ENCODE measurements around the gene TP53RK.

Gene TP53RK

DNA sequence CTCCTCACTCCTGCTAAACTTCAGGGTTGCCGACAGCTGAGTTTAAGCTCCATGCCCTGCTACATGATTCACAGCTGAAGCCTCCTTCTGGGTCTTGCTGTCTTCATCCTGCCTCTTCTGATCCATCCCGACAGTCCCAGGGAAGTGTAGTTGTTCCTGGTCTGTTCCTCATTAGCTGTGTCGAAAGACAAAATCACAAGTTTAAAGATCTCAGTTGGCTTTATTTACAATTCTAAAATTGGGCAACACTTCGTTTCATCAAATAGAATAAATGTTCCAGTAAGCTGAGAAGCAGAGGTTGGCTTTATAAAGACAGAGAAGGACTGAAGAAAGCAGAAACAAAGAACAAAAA, 16.1 kb upstream of the TP53RK start:
- no peak for DNase-seq

DNA sequence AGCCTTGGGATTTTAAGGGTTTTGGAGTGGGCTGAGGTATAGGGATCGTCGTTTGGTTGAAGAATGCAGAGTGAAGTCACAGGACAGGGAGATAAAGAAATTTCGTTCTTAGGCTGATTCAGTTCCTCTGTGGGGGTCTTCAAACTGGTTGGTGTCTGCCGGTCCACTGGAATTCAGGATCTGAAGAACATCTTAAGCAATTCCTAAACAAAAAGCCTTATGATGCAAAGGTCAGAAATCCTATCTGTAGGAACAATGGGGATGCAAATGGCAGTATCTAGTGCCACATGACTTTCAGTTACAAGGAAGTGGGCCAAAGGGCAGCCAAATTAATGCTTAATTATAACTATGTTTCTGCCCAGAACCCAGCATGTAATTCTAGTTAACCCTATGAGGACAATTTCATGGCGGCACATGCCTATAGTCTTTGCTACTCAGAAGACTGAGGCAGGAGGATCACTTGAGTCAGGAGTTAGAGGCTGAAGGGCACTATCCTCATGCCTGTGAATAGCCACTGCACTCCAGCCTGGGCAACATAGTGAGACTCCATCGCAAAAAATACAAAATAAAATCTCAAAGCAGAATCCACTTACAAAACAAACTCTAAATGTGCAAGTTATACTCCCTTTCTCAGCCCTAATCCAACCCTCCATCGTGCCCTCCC, 15.6 kb upstream of the TP53RK start:
- DNase-seq, result no peak

DNA sequence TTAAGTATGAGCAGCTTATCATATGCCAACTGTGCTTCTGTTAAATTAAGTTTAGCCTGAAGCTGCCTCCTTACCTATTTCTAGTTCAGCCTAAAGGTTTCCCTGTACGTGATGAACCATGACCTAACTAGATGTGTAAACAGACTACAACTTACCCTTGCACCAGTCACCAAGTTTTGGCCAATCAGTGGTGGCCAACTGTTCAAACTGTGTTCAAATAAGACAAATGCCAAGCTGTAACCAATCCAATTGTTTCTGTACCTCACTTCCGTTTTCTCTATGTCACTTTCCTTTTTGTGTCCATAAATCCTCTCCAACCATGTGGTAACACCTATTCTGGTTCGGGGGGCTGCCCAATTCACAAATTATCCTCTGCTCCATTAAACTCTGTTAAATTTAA, 14.2 kb upstream of the TP53RK start:
- no peak for DNase-seq

DNA sequence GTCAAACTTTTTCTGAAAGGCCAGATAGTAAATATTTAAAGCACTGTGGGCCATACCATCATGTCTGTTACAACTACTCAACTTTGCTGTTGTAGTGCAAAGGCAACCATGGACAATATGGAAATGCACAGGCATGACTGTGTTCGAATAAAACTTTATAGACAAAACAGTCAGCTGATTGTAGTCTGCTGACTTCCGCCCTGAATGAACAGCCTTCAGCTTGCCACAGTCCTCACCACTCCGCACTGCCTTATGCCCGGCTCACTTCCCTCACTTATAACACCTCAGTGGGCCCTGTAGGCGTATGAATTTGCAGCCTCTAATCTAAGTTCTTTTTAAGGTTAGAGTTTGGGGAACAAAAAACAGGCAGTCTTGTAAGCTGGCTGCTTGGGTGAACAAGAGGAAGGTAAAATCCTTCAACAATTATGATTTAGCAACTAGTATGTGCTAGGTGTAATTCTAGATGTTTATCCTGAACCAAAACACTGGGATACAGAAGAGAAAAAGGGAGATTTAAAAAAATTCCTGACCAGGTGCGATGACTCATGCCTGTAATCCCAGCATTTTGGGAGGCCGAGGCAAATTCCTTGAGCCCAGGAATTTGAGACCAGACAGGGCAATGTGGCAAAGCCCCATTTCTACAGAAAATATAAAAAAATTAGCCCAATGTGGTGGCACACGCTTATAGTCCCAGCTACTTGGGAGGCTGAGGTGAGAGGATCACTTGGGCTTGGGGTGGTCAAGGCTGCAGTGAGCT, 13.4 kb upstream of the TP53RK start:
- DNase-seq, result no peak

DNA sequence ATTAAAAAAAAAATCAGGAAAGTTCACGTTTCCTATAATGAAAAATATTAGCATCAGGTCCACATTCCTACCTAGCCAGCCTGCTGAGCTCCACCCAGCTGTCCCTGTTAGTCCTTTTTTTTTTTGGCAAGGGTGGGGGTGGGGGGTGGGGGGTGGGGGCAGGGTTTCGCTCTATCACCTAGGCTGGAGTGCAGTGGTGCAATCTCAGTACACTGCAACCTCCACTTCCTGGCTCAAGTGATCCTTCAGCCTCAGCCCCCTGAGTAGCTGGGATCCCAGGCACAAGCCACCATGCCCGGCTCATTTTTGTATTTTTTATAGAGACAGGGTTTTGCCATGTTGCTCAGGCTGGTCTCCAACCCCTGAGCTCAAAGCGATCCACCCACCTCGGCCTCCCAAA, 12.7 kb upstream of the TP53RK start:
- DNase-seq, result no peak

DNA sequence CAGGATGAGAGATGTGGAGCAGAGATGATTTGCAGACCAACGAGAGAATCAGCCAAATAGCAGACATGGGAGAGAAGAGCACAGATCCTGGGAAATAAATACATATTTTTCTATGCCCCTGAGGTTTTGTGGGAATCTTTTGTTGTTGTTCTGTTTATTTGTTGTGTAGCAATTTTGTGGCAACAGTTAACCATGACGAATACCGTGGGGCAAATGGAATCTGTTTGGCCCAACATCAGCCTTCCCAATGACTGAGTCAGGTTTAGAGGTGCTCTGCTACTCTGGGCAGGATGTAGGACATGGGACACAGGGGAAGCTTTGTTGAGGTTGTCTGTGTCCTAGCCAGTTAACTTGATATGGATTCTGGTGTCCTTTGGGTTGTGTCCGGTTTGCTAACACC, 12.3 kb upstream of the TP53RK start:
- no peak for DNase-seq

DNA sequence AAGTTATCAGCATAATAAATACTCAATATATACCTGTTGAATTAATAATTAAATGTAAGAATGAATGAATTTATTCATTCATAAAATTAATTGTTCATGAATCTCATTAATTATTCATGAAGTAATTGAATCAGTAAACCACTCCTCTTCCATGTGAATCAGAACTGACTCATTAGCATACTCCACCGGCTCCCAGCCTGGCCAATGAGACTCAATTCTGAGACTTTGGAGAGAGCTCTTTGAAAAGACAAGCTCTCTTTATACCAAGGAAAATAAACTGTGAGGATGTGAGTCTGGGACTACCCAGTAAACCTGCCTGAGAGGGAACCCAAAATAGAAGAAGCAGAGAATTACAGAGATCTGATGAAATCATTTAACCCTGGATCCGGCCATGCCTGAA, 11.8 kb upstream of the TP53RK start:
- no peak for DNase-seq

DNA sequence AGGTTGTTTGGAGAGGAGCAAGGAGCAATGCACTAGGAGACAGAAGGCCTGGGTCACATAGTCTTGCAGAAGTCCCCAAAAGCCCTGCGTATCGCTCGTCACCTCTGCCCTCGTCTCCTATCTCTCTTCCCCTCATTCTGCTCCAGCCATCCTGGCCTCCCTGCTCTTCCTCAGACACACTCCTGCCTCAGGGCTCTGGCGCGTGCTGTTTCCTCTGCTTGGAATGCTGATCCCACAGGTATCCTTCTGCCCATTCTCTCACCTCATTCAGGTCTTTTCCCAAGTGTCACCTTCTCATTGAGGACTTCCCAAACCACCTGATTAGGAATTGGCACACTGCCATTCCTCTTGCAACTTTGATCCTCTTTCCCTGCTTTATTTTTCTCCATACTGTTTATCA, 11.2 kb upstream of the TP53RK start:
- no peak for DNase-seq

DNA sequence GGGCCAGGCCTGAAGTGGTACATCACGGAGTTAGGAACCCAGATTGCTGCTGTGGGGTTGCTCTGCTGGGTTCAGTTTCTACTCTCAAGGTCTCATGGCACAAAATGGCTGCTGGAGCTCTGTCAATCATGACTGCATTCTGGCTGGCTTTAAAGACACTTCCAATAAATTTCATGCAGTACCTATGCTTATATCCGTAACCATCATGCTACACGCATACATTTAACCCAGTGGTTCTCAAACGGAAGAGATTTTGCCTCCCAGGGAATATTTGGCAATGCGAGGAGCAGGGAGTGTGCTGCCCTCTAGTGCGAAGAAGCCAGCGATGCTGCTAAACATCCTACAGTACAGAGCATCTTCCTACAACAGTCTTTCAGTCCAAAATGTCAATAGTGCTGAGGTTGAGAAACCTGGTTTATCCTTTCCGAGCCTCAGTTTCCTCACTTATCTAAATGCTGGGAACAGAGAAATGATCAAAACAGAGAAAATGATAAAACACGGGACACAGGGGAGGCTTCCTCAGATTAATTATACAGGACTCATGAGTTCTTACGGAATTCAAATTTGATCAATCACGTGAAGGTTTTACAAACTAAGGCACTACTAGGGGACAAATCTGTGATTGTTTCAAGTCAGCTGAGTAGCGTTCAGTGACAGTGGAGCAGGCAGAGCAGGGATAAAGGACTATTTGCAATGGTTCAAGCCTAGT, 10.6 kb upstream of the TP53RK start:
- no peak for DNase-seq

DNA sequence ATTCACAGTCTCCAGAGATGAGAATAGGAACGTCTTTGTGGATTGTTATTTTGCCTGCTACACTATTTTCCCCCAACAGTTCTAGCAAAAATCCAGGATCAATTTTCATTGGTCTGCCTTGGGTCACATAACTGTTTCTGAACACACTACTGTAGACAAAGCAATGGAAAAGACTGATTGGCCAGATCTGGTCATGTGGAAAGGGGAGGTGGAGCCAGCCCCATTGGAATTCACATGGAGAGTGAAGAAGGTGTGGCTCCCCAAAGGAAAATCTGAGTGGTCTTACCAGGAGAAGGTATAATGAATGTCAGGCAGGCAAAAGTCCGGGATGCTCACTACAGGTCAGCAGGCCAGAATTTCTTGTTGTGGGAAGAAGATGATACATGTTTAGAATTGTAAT, 9.5 kb upstream of the TP53RK start:
- DNase-seq, result no peak

DNA sequence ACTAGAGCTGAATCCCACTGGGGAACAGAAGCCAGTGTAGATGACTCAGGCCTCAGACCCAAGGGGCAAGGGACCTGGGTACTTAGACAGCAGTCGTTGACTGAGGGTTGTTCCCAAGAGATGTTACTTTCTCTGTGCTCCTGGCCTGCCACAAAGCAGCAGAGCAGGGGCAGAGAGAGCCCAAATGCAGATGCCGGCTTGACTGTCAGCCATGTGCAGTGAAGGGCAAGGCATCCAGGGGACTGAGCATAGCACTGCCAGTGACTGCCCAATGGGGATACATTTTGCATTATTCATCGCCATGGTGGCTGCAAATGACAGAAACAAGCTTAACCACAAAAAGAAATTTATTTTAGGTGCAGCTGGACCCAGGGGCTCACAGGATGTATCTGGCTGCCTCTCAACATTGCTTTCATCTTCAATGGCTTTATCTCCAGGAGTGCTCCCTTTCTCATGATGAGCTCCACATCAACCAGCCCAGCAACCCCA, 7.6 kb upstream of the TP53RK start:
- no peak for DNase-seq

DNA sequence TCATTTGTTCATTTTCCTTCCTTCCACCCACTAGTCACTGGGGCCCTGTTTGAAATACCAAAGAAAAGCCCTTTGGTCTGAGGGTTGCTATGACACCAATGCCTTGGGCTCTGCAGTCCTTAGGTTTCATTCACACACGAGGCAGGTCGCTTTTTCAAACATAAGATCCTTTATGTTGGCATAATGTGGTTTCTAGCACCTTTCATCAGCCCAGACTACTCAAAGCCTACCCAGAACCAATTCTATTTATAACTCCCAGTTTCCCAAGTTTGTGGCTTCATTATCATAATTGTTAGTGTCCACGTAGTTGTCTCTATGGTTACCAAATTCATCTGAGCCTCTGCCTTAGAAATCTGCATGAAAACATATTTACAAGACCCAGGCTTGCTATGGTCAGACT, 6.6 kb upstream of the TP53RK start:
- no peak for DNase-seq

DNA sequence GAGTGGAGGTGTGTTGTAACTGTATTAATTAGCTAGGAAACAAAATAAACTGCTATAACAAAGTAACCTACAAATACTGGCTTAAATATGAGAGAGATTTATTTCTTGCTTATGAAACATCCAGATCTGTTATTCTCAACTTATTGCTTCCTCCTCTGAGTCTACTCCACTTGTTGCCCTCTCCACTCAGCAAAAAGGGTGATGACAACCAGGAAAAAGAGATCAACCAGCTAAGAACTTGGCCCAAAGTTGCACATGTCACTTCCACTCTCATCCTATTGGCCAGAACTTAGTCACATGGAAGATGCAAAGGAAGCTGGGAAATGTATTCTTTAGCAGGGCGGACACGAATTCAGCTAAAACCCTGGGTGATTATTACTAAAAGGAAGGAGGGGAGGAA, 5.2 kb upstream of the TP53RK start:
- no peak for DNase-seq

DNA sequence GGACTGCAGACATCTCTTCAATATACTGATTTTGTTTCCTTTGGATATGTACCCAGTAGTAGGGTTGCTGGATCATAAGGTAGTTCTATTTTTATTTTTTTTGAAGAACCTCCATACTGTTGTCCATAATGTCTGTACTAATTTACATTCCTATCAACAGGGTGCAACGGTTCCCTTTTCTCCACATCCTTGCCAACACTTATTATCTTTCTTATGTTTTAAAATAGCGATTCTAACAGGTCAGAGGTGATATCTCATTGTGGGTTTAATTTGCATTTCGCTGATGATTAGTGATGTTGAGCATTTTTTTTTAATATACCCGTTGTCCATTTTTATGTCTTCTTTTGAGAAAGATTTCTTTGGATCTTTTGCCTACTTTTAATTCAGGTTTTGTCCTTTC, 2.0 kb upstream of the TP53RK start:
- no peak for DNase-seq

DNA sequence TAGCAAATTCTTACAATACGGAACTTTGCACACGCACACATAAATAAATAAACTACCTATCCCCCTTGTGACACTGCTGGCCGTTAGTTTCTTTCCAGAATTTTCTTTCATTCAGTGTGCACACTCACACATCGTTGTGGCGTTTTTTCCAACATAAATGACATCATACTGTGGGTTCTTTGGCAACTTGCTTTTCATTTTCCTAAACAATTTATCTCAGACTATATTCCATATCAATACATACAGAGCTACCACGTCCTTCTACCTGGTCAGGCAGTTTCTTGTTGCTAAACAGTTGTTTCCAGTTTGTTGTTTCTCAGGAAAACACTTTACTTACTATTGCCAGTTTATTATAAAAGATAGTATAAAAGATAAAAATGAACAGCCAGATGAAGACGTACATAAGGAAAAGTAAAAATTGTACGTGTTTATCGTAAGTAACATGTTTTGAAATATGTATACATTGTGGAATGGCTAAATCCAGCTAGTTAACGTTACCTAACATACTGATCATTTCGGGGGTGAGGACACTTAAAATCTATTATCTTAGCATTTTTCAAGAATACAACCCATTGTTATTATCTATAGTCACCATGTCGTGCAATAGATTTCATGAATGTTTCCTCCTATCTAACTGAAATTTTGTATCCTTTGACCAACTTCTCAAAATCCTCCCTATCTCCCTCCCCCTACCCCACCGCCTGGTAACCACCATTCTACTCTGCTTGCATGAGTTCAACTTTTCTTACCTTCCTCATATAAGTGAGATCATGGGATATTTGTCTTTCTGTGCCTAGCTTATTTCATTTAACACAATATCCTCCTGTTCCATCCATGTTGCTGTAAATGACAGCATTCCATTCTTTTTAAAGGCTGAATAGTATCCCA, 1.2 kb upstream of the TP53RK start:
- DNase-seq, result no peak

DNA sequence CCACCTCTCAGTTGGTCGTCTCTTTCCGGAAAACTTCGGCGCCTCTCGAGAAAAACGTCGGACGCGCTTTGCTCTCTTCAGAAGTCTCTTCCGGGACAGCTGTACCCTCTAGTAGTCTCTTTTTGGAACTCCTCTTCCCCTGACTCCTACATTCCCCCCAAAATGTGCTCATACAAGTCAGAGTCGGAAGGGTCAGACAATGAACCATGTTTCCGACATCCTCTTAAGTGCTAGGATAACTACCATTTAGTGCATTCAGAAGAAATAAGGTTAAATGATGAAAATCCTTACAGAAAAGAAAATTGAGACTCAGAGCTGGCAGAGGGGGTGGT, 476 bp upstream of the TP53RK start:
- DNase-seq, result no peak

DNA sequence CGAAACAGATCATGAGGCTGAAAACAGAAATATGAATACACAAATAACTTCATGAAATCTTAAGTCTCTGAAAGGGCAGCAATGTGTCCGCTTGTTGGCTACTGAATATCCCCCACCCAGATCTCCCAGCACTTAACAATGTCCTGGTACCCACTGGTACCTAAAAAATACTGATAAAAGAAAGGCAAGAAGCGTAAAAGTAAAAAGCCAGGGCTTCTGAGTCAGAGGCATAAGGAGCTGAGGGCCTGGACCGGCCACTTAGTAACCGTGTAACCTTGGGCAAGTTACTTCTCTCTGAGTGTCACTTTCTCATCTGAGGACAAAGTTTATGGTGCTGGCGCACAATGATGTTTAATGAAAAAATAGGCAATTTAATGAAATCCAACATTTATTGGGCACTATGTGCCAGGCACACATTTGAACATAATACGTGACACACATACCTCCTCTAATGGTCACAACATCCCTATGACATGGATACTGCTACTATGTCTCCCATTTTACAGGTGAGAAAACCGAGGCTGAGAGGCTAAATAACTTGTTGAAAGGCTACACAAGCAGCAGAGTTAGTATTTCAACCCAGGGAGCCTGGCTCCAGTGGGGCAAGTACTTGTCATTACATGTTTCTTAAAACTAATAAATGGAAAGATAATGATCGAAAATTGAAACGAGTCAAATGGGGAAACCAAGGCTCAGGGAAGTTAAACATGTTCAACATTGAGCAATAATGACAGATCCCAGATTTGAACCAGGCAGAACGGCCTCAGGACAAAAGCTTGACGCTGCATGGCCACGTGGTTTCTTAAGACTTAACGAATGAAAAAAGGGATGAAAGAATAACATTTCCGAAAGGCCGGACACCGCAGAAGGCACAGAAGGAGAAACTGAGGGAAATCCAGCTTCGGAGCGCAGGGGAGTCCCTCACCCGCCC, 828 bp downstream of the TP53RK start:
- no peak for DNase-seq

DNA sequence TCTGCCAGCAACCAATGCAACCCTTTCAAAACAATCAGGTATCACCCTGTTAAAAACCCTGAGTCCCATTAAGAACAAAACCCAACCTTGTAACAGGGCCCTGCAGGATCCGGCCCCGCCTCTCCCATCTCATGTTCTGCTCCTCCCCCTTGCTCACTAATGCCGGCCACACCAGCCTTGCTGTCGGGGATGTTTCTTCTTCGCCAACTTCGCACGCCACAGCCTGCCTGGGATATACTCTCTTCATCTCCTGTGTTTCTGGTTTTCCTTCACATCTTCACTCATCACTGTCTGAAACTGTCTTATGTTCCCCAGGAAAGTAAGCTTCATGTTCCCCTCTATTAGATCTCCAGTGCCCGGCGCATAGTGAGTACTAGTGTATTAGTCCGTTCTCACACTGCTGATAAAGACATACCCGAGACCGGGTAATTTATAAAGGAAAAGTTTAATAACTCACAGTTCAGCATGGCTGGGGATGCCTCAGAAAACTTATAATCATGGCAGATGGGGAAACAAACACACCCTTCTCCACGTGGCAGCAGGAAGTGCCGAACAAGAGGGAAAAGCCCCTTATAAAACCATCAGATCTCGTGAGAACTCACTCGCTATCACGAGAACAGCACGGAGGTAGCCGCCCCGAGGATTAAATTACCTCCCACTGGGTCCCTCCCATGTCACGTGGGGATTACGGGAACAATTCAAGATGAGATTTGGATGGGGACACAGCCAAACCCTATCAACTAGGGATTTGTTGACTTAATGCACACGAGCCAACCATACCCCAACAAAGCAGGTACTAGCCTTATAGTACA, 5.1 kb downstream of the TP53RK start:
- no peak for DNase-seq

DNA sequence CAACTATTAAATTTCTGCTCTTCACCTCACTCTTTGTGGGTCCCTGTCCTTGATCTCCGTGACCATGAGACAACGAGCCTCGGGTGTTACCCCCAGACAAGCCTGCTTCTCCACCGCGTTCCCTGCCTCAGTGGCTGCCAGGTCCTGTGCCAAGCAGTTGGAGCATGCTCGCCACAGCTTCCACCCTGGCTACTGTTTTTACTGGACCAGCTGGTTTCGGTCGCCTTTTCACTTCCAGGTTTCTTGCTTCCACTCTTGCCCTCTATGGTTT, 5.6 kb downstream of the TP53RK start:
- no peak for DNase-seq

DNA sequence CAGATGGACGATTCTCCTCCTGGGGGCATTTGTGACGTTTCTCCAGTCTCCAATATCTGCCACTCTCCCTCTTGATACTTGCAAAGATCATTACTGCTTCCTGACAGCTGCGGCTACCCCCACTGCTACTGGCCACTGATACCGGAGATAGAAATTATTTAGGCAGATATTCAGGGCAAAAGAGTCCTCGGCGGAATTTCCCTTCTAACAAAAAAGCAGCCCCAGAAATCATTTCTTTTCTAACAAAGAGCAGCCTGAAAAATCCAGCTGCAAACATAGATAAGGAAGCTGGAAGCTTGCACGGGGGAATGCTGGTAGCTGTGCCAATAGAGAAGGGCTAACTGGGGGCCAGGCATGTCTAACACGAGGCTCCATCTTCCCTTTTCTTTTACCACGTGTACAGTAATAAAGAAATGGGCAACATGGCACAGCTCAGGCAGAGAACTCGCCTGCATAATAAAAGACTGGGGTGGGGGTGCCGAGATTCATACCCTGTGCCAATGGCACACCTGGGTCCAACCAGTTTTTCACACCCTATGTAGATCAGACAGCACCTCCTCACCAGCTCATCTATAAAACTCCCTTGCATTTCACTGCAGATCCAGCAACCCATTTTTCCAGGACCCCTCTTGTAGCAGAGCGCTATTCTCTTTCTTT, 6.1 kb downstream of the TP53RK start:
- DNase-seq, result no peak
